ENCODE results near the gene CMPK1. TPM values are rescaled to one million over a fixed set of nuclear protein-coding genes. Genes with fewer than 3 reads are reported as not detected.

The CMPK1 gene
- total and polyA plus RNA-seq, 2 of the 8 experiments (the other 6 are each of a cell fraction or from before 2014, with no cell fraction given): 6.0 to 36.9 TPM

- H3K27ac ChIP-seq (ENCODE audit: low read depth, low read length): no peak overlapping the region
- H2BK12ac ChIP-seq (ENCODE audit: low read depth, low read length): no peak overlapping the region
- no peak overlapping the region for H3K56ac ChIP-seq (replicated peaks; ENCODE audit: insufficient read length, low read depth, low read length)
- H2BK5ac ChIP-seq (ENCODE audit: low read depth, low read length): no peak overlapping the region
- H3K4ac ChIP-seq (replicated peaks; ENCODE audit: insufficient read length, low read depth, low read length): no peak overlapping the region
- H3K4me1 ChIP-seq (replicated peaks in 1 of 4; ENCODE audit: control insufficient read depth in 3 of 4, insufficient read depth in 4 of 4, low read length in 3 of 4): no peaks in the 10 kb centered on the region; a peak in 1 of 7 replicates
- no peak overlapping the region for H2BK120ac ChIP-seq (replicated peaks; ENCODE audit: low read depth, low read length)
- peaks cover 43 to 79% (median 73%) of the 10 kb centered on the region in 4 experiments for H3K27me3 ChIP-seq (replicated peaks in 1 of 4; ENCODE audit: control insufficient read depth in 3 of 4, extremely low read depth in 1 of 4, insufficient read depth in 3 of 4, low read length in 3 of 4)
- no peak overlapping the region for H3K14ac ChIP-seq (ENCODE audit: insufficient read length)
- H4K91ac ChIP-seq (replicated peaks; ENCODE audit: insufficient read length, low read length): no peak overlapping the region
- peak overlapping the region in 3 of 4 experiments; percentile 11 to 48 (median 32); a peak in 5 of 8 replicates for H3K4me3 ChIP-seq (ENCODE audit: extremely low read depth in 1 of 4, insufficient read depth in 2 of 4, low read depth in 3 of 4, low read length in 4 of 4)
- H3K79me2 ChIP-seq (ENCODE audit: control insufficient read depth in 1 of 2, insufficient read depth in 2 of 2, low read length in 2 of 2): no peaks in the 10 kb centered on the region
- ChIA-PET POLR2A (ENCODE audit: partially characterized antibody) (no interaction called here), CTCF (ENCODE audit: partially characterized antibody) (interaction anchor here (0.5 to 11.5 kb wide), 8 partner anchors 8 to 683 kb away, joined by 3 to 140 read pairs (median 4); partner anchors contain the start of genes FOXD2 and STIL)
- H4K8ac ChIP-seq (ENCODE audit: extremely low read depth, insufficient read depth, low read length): peak overlapping the region; percentile 12; the same call in 1 of the 2 replicates
- H2AK5ac ChIP-seq (ENCODE audit: low read depth, low read length): no peak overlapping the region
- H4K20me1 ChIP-seq (replicated peaks in 1 of 2; ENCODE audit: control insufficient read depth in 1 of 2, insufficient read depth in 2 of 2, low read length in 2 of 2): peaks cover 4% of the 10 kb centered on the region in 2 experiments
- H3K23ac ChIP-seq (ENCODE audit: insufficient read length): no peak overlapping the region
- no peak for DNase-seq (ENCODE audit: low read depth in 1 of 2, low spot score in 2 of 2)
- peak overlapping the region; percentile 60 to 84 for H3K4me2 ChIP-seq (ENCODE audit: insufficient read depth in 1 of 2, low read depth in 2 of 2, low read length in 2 of 2)
- no peak overlapping the region; the same call in 1 of the 2 replicates for H2AFZ ChIP-seq (ENCODE audit: low read length)
- no peak overlapping the region for H3K9ac ChIP-seq (replicated peaks in 1 of 4; ENCODE audit: extremely low read depth in 1 of 4, low read depth in 3 of 4, low read length in 3 of 4)
- peaks cover 7% of the 10 kb centered on the region; the same call in 1 of the 2 replicates for H3K23me2 ChIP-seq (ENCODE audit: low read depth, low read length)
- WGBS, 2 experiments (ENCODE audit: extremely low coverage in 1 of 2, insufficient coverage in 1 of 2, insufficient read length in 1 of 2, insufficient replicate concordance in 2 of 2, low coverage in 1 of 2, low lambda C conversion rate in 2 of 2, missing lambda C conversion rate in 1 of 2): 22% methylated on average over 23 of the region's 39 CpGs; no CpG with 5 or more reads in 1 of the 2 experiments
- no peak overlapping the region for H3K18ac ChIP-seq (ENCODE audit: extremely low read depth, low read length)
- no peak overlapping the region for H2BK15ac ChIP-seq (ENCODE audit: low read length)
- H2BK20ac ChIP-seq (ENCODE audit: low read length): no peak overlapping the region
- FAIRE-seq: no peak
- no peaks in the 10 kb centered on the region for H3K79me1 ChIP-seq (ENCODE audit: low read depth, low read length)
- H4K5ac ChIP-seq (ENCODE audit: insufficient read length, low read depth, low read length): no peak overlapping the region
- peaks cover 0 to 8% (median 0%) of the 10 kb centered on the region in 4 experiments; a peak in 1 of 8 replicates for H3K36me3 ChIP-seq (ENCODE audit: control insufficient read depth in 2 of 4, insufficient read depth in 4 of 4, low read length in 3 of 4)
- no peaks in the 10 kb centered on the region for H3K9me3 ChIP-seq (ENCODE audit: insufficient read depth in 2 of 2, low read depth in 1 of 2, low read length in 1 of 2)
- TF ChIP-seq HDAC2 (IDR thresholded peaks at IDR 0.05; ENCODE audit: borderline replicate concordance in 1 of 2, low read depth in 2 of 2, low read length in 2 of 2) (no peak), EGR1 (IDR thresholded peaks at IDR 0.05; ENCODE audit: borderline replicate concordance, low read depth, low read length) (no peak), RNF2 (IDR thresholded peaks at IDR 0.05; ENCODE audit: borderline replicate concordance, low read depth, low read length, missing control alignments, poor library complexity, severe bottlenecking) (peak; percentile 52), MAX (IDR thresholded peaks at IDR 0.05) (0 out of 2 replicates have a peak, but pooled peaks have one; percentile 44), CBX8 (IDR thresholded peaks at IDR 0.05; ENCODE audit: borderline replicate concordance, low read depth, low read length) (peak; percentile 54; the same call in 1 of the 2 replicates), SUZ12 (IDR thresholded peaks at IDR 0.05; ENCODE audit: low read length) (peak; percentile 98), EZH2 (IDR thresholded peaks at IDR 0.05; ENCODE audit: low read depth, low read length, severe bottlenecking) (peak; percentile 99), E2F6 (IDR thresholded peaks at IDR 0.05) (peak; percentile 27; the same call in 1 of the 2 replicates)
Measured at GRCh38 chr1:47417170-47418044, 83.8 kb downstream of the CMPK1 start.
